Measurements from ENCODE around the gene GFRA1.
"Not testable (repeated sequence)": the region's sequence is repeated elsewhere in the genome, so short reads cannot be mapped to it uniquely, and the experiment has no call there.

GFRA1 gene

GRCh38 chr10:116056445-116057293 is 216.3 kb downstream of the GFRA1 start:
- H3K4me3 ChIP-seq (ENCODE audit: low read depth, low read length), result no peak overlapping the region
- TF ChIP-seq CTCF (IDR thresholded peaks at IDR 0.05; ENCODE audit: low read depth, low read length) (no peak), MAX (IDR thresholded peaks at IDR 0.05; ENCODE audit: low read depth, low read length) (no peak), MYC (IDR thresholded peaks at IDR 0.05; ENCODE audit: low read depth, low read length) (no peak), POLR2A (IDR thresholded peaks at IDR 0.05; ENCODE audit: extremely low read depth, insufficient read length) (no peak)
- no peak for DNase-seq (ENCODE audit: low read depth)

- TF ChIP-seq POLR2A (IDR thresholded peaks at IDR 0.05; ENCODE audit: extremely low read depth, insufficient read length) (no peak), MAX (IDR thresholded peaks at IDR 0.05; ENCODE audit: low read depth, low read length) (no peak), CTCF (IDR thresholded peaks at IDR 0.05; ENCODE audit: low read depth, low read length) (no peak), MYC (IDR thresholded peaks at IDR 0.05; ENCODE audit: low read depth, low read length) (no peak)
- DNase-seq (ENCODE audit: low read depth), result no peak
- H3K4me3 ChIP-seq (ENCODE audit: low read depth, low read length), result no peak overlapping the region
These were observed 217.1 kb downstream of the GFRA1 start for GRCh38 chr10:116055917-116056252.

- TF ChIP-seq MAX (IDR thresholded peaks at IDR 0.05; ENCODE audit: low read depth, low read length) (no peak), CTCF (IDR thresholded peaks at IDR 0.05; ENCODE audit: low read depth, low read length) (no peak), MYC (IDR thresholded peaks at IDR 0.05; ENCODE audit: low read depth, low read length) (no peak), POLR2A (IDR thresholded peaks at IDR 0.05; ENCODE audit: extremely low read depth, insufficient read length) (no peak)
- DNase-seq (ENCODE audit: low read depth), result no peak
These were observed 217.6 kb downstream of the GFRA1 start for GRCh38 chr10:116055252-116055916.

GRCh38 chr10:116053910-116054309 is 219.1 kb downstream of the GFRA1 start:
- TF ChIP-seq MAX (IDR thresholded peaks at IDR 0.05; ENCODE audit: low read depth, low read length) (no peak), POLR2A (IDR thresholded peaks at IDR 0.05; ENCODE audit: extremely low read depth, insufficient read length) (no peak)
- H3K4me3 ChIP-seq (ENCODE audit: low read depth, low read length), result no peak overlapping the region
- no peak for DNase-seq (ENCODE audit: low read depth)

More at GRCh38 chr10:116055252-116055916, 217.6 kb downstream of the GFRA1 start:
- H3K4me3 ChIP-seq (ENCODE audit: low read depth, low read length), result no peak overlapping the region

- DNase-seq (ENCODE audit: low read depth); H3K4me3 ChIP-seq (ENCODE audit: low read depth, low read length): not testable (repeated sequence)
These were observed 219.8 kb downstream of the GFRA1 start for GRCh38 chr10:116053009-116053730.

- H3K4me3 ChIP-seq (ENCODE audit: low read depth, low read length); DNase-seq (ENCODE audit: low read depth): not testable (repeated sequence)
These were observed 220.5 kb downstream of the GFRA1 start for GRCh38 chr10:116052522-116052921.

GRCh38 chr10:116049974-116050304 is 223.1 kb downstream of the GFRA1 start:
- TF ChIP-seq MYC (IDR thresholded peaks at IDR 0.05; ENCODE audit: low read depth, low read length), result no peak
- no peak for TF ChIP-seq CTCF (IDR thresholded peaks at IDR 0.05; ENCODE audit: low read depth, low read length)
- TF ChIP-seq POLR2A (IDR thresholded peaks at IDR 0.05; ENCODE audit: extremely low read depth, insufficient read length), result no peak
- no peak for TF ChIP-seq MAX (IDR thresholded peaks at IDR 0.05; ENCODE audit: low read depth, low read length)
- no peak for DNase-seq (ENCODE audit: low read depth)

More at GRCh38 chr10:116049974-116050304, 223.1 kb downstream of the GFRA1 start:
- H3K4me3 ChIP-seq (ENCODE audit: low read depth, low read length), result no peak overlapping the region

All from NB4 (cell line).